Memory B cell (primary cell): ENCODE results near the gene AQP6.

Source experiments
- ATAC-seq: fragments of 150-1000 bp; cut with Tn5 transposase; 2 replicates; pipeline ENCODE4 v1.10.0; 2021; ENCODE audit warnings: low read depth, mild to moderate bottlenecking, moderate library complexity
- DNase-seq, 2 donors: peaks; one replicate each; pipeline ENCODE4 v3.0.0; 2022; ENCODE audit warnings: low spot score in 2 of 2
- H3K27ac Mint-ChIP-seq: one replicate; pipeline ENCODE4 v1.8.0; 2022; ENCODE audit warnings: mild to moderate bottlenecking, moderate library complexity, mixed read lengths
- H3K27me3 Mint-ChIP-seq: one replicate; pipeline ENCODE4 v1.8.0; 2022; ENCODE audit warnings: mixed read lengths
- H3K36me3 Mint-ChIP-seq: one replicate; pipeline ENCODE4 v1.8.0; 2022; ENCODE audit warnings: mild to moderate bottlenecking, mixed read lengths
- H3K4me1 Mint-ChIP-seq: one replicate; pipeline ENCODE4 v1.8.0; 2022; ENCODE audit warnings: mixed read lengths
- H3K4me3 Mint-ChIP-seq: one replicate; pipeline ENCODE4 v1.8.0; 2022; ENCODE audit warnings: mild to moderate bottlenecking, moderate library complexity, mixed read lengths
- H3K9me3 Mint-ChIP-seq: one replicate; pipeline ENCODE4 v1.8.0; 2022; ENCODE audit warnings: mixed read lengths

AQP6 gene

DNA sequence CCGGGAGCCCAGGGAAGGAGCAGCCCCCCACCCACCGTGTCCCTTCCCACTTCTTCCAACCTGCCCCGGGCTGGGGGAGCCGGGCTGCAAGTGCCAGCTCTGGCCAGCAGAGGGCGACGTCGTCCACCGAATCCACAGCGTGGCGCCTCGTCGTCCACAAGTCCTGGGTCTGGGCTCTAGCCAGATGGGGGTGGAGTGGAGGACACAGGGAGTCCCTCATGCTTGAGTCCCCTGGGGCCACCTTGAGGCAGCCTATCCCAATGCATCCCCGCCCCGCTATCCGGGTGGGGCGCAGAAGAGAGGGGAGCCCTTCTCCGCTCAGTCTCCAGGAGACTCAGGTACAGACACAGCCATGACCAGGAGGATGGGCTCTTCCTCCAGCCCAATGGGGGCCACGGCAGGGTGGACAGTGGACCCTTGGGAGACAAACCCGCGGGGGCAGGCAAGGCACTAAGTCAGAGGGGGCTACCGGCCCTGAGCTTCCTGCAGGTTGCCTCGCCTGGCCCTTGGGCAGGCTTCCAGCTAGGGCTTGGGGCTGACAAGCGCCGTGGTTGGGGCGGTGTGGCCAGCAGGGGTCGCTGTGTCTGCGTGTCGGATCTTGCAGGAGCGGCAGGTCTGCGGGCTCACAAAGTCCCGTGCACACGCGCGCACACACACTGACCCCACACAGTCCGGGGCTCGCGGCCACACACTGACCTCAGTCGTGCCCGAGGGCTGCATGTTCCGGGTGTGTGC is 5.5 kb upstream of the AQP6 start:
- H3K27me3 Mint-ChIP-seq = peaks cover 19% of the 10 kb centered on the region
- H3K27ac Mint-ChIP-seq = no peak overlapping the region
- DNase-seq = peak; percentile 92 to 96
- H3K9me3 Mint-ChIP-seq = no peaks in the 10 kb centered on the region
- ATAC-seq = peak; percentile 85
- peak overlapping the region; percentile 79 for H3K4me3 Mint-ChIP-seq
- H3K4me1 Mint-ChIP-seq = peaks cover 6% of the 10 kb centered on the region
- H3K36me3 Mint-ChIP-seq = no peaks in the 10 kb centered on the region

DNA sequence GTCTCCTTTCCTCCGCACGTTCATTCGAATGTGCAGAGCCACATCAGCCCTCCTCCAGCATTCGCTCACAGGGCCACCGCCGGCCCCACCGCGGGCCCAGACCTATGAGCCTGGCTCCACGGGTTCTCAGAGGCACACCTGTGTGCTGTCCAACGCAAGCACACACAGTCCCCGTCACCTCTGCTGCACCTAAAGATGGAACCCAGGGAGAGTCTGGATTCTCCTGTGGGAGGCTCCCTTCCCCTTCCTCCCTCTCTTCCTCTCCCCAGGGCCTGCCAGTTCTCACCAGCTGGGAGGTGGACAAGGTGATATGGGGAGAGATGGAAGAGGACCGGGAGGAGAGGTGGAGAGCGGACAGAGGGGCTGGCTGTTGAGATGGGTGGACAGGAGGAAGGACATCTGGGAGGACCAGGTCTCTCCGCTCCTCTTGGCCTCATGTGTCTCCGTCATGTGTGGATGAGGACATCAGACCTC is 4.9 kb upstream of the AQP6 start:
- no peaks in the 10 kb centered on the region for H3K36me3 Mint-ChIP-seq
- H3K4me1 Mint-ChIP-seq = peaks cover 4% of the 10 kb centered on the region
- DNase-seq (no peak), ATAC-seq (peak; percentile 12)
- H3K27ac Mint-ChIP-seq = no peak overlapping the region
- H3K9me3 Mint-ChIP-seq = no peaks in the 10 kb centered on the region
- peak overlapping the region; percentile 4 for H3K4me3 Mint-ChIP-seq
- peaks cover 15% of the 10 kb centered on the region for H3K27me3 Mint-ChIP-seq

DNA sequence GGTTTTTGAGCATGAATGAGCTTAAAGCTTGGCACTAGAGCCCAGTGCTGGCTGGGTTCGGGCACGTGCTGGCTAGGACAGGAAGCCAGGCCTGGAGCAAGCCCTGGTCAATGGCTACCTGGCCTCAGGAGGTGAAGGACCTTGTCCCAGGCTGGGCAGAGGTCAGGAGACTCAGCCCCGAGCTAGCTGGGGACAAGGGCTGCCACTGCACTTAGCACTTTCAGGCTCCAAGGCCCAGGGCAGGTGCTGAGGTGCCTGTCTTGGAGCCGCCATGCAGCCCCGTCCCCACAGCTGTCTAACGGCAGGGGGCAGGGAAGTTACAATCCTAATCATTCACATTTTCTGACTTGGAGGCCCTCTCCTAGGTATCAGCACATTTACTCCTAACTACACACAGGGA is 4.3 kb upstream of the AQP6 start:
- no peaks in the 10 kb centered on the region for H3K9me3 Mint-ChIP-seq
- ATAC-seq = no peak
- no peak overlapping the region for H3K4me3 Mint-ChIP-seq
- H3K27me3 Mint-ChIP-seq = peaks cover 13% of the 10 kb centered on the region
- H3K27ac Mint-ChIP-seq = no peak overlapping the region
- H3K4me1 Mint-ChIP-seq = peaks cover 4% of the 10 kb centered on the region
- no peak for DNase-seq
- no peaks in the 10 kb centered on the region for H3K36me3 Mint-ChIP-seq

DNA sequence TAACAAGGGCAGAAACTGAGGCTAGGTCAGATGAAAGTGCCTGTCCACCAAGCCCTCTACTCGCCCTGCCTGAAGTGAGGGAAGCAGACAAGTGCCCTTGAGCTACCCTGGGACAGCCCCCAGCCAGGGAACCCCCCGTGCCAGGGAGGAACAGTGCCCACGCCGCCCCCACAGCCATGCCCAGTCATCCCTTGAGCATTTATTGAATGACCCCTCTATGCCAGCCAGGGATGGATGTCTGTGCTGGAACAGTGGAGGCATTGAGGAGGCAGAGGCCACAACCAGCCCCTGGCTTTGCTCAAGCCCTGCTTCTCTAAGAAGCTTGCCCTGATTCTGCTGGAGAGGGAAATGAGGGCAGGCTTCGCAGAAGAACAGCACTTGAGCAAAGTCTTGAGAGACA is 3.7 kb upstream of the AQP6 start:
- Mint-ChIP-seq H3K4me1 (peaks cover 4% of the 10 kb centered on the region), H3K9me3 (no peaks in the 10 kb centered on the region), H3K27ac (no peak overlapping the region), H3K27me3 (peaks cover 13% of the 10 kb centered on the region), H3K36me3 (no peaks in the 10 kb centered on the region), H3K4me3 (no peak overlapping the region)
- no peak for DNase-seq
- no peak for ATAC-seq

DNA sequence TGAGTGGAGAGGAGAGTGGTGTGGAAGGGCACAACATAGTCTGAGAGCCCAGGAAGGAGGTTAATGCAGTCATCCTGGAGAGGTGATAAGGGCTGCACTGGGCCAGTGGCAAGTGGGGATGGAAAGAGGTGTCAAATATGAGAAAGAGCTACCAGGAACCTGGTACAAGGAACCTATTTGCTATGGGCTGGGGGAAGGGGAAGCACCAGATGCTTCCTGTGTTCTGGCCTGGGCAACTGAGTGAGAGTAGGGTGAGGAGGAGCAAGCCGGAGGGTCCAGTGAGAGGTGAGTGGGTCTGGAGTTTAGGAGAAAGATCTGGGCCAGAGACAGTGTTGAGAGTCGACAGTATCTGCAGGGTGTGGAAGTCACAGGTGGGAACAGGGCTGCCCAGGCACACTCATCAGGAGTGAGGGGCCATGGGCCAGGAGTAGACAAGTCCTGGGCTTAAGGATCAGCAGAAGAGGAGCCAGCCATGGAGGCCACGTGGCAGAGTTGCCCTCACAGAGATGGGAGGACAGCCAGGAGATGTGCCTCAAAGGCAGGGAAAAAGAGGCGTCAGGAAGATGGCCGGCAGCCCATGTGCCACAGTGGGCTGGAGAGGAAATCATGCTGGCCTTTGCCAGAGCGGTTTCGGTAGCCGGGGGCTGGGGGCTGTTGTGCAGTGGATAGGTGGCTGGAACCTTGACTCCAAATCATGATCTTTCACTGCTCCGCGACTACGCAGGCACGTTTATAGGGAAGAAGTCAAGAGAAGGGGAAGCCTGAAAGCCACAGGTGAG is 2.9 kb upstream of the AQP6 start:
- no peaks in the 10 kb centered on the region for H3K9me3 Mint-ChIP-seq
- H3K27ac Mint-ChIP-seq = no peak overlapping the region
- peaks cover 8% of the 10 kb centered on the region for H3K27me3 Mint-ChIP-seq
- ATAC-seq = no peak
- no peaks in the 10 kb centered on the region for H3K36me3 Mint-ChIP-seq
- H3K4me1 Mint-ChIP-seq = peaks cover 4% of the 10 kb centered on the region
- H3K4me3 Mint-ChIP-seq = no peak overlapping the region
- no peak for DNase-seq

DNA sequence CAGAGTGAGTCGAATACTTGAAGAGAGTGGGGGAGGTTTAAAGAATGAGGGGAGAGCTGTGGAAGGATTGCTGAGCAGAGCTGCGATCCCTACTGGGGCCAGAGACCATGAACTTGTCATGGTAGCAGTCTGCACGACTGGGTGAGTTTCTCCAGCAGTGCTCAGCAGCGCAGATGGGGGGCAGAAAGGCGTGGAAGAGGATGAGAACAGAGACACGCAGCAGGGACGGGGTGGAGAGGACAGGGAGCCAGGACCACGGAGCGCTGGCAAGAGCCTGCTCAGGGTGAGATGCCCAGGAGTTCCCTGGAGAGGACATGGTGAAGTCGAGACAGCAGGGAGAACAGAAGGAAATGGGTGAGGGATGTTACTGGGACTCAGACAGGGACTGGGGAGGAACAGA is 2.1 kb upstream of the AQP6 start:
- no peak overlapping the region for H3K27ac Mint-ChIP-seq
- no peak for DNase-seq
- no peak overlapping the region for H3K4me3 Mint-ChIP-seq
- peaks cover 6% of the 10 kb centered on the region for H3K27me3 Mint-ChIP-seq
- peaks cover 4% of the 10 kb centered on the region for H3K4me1 Mint-ChIP-seq
- no peaks in the 10 kb centered on the region for H3K9me3 Mint-ChIP-seq
- no peaks in the 10 kb centered on the region for H3K36me3 Mint-ChIP-seq
- no peak for ATAC-seq

DNA sequence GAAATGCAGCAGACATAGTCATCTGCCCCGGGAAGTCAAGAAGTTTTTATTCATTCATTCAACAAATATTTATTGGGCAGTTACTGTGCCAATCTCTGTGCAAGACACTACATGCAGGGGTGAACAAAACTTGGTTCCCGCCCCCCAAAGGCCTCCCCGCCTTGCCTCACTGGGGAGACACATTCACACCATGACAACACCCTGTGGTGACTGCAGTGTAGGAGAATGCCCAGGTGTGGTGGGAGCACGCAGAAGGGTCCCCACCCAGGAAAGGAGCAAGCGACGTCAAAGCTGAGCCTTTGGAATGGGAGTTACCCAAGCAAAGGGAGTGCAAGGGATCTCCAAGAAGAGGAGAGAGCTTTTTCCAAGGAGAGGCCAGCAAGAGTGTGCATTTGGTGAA is 1.6 kb upstream of the AQP6 start:
- H3K9me3 Mint-ChIP-seq = no peaks in the 10 kb centered on the region
- no peak overlapping the region for H3K4me3 Mint-ChIP-seq
- peaks cover 5% of the 10 kb centered on the region for H3K27me3 Mint-ChIP-seq
- H3K27ac Mint-ChIP-seq = no peak overlapping the region
- DNase-seq (no peak), ATAC-seq (no peak)
- no peaks in the 10 kb centered on the region for H3K36me3 Mint-ChIP-seq
- H3K4me1 Mint-ChIP-seq = peaks cover 4% of the 10 kb centered on the region

DNA sequence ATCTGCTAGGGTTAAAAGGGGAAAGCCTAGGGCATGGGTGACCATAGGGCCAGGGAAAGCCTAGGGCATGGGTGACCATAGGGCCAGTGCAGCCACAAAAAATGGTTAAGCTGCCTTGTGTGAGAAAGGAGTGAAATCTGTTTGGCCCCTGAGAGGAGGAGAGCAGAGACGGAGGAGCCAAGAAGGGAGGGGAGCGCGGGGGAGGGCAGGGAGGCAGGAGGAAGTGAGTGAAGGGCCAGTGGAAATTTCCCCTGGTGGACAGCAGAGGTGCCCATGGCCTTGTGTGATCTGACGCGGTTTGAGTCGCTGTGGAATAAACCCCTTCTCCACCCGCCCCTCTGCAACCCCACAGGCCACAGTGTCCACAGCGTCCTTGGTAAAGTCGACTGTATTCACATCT is 618 bp upstream of the AQP6 start:
- Mint-ChIP-seq H3K27ac (no peak overlapping the region), H3K4me1 (peaks cover 2% of the 10 kb centered on the region), H3K27me3 (peaks cover 2% of the 10 kb centered on the region), H3K36me3 (no peaks in the 10 kb centered on the region), H3K9me3 (no peaks in the 10 kb centered on the region), H3K4me3 (no peak overlapping the region)
- no peak for DNase-seq
- no peak for ATAC-seq

DNA sequence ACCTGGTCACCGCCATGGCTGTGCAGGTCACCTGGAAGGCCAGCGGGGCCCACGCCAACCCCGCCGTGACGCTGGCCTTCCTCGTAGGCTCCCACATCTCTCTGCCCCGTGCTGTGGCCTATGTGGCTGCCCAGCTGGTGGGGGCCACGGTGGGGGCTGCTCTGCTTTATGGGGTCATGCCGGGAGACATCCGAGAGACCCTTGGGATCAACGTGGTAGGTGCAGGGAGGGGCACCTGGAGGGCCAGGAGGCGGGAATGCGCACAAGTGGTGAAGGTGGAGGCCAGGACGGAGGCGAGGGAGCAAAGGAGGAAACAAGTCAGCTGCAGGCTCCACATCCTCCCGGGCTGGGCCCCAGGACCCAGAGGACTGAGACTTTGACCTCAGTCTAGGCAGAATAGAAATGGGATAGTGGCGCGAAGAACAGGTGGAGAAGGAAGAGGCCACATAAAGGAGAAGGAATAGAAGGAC is 649 bp downstream of the AQP6 start:
- Mint-ChIP-seq H3K9me3 (no peaks in the 10 kb centered on the region), H3K27me3 (peaks cover 2% of the 10 kb centered on the region), H3K4me3 (no peak overlapping the region), H3K27ac (no peak overlapping the region), H3K36me3 (no peaks in the 10 kb centered on the region), H3K4me1 (no peaks in the 10 kb centered on the region)
- ATAC-seq (no peak), DNase-seq (no peak)

DNA sequence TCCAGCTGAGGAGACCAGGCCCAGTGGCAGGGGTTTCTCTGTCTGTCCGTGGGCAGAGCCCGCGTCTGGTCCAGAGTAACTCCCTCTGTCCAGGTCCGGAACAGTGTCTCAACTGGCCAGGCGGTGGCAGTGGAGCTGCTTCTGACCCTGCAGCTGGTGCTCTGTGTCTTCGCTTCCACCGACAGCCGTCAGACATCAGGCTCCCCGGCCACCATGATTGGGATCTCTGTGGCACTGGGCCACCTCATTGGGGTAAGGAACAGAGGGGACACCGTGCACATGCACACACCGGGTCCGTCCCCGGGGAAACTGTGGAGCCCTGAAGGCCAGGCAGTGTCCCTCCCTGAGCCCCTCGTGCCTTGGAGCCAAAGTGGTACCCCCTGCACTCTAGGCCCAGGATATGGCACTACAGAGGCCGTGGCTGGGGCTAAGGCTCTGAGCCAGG is 1.5 kb downstream of the AQP6 start:
- Mint-ChIP-seq H3K4me1 (no peaks in the 10 kb centered on the region), H3K9me3 (no peaks in the 10 kb centered on the region), H3K27ac (no peak overlapping the region), H3K36me3 (no peaks in the 10 kb centered on the region), H3K27me3 (no peaks in the 10 kb centered on the region), H3K4me3 (no peak overlapping the region)
- ATAC-seq (no peak), DNase-seq (no peak)

DNA sequence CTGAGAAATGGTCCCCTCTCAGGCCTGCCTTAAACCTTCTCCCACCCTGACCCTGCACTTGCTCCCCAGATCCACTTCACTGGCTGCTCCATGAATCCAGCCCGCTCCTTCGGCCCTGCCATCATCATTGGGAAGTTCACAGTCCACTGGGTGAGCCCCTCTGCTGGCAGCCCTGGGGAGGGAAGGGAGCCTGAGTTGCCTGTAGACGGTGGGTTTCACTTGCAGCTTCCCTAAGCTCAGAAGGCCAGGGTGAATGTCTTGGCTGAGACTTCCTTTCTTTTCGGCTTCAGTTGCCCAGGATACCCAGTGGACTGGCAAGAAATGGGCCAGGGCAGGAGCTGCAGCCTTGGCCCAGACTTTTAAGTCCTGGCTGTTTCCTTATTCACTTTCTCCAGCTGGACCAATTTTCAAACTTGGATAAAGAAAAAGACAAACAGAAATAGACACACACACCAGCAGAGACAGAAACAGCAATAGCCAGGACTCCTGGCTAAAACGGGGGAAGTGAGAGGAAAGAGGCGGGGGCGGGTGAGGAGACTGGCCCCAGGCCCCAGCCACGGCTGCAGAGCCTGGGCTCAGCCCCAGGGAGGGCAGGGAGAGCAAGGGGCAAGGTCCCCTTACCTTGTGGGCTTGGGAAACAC is 2.0 kb downstream of the AQP6 start:
- ATAC-seq (no peak), DNase-seq (no peak)
- Mint-ChIP-seq H3K9me3 (no peaks in the 10 kb centered on the region), H3K27ac (no peak overlapping the region), H3K4me3 (no peak overlapping the region), H3K27me3 (no peaks in the 10 kb centered on the region), H3K4me1 (no peaks in the 10 kb centered on the region), H3K36me3 (no peaks in the 10 kb centered on the region)

DNA sequence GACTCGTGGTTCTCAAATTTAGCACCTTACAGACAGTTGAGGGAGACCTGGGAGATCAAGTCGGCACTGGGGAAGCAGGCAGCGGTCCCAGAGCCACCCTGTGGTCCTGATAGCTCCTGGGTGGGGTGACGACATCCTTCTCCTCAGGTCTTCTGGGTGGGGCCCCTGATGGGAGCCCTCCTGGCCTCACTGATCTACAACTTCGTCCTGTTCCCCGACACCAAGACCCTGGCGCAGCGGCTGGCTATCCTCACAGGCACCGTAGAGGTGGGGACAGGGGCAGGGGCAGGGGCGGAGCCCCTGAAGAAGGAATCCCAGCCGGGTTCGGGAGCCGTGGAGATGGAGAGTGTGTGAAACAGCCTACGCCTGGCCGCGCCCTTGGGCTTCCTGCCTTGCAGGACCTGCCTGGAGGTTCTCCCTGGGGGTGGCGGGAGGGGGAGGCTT is 2.6 kb downstream of the AQP6 start:
- ATAC-seq (no peak), DNase-seq (no peak)
- Mint-ChIP-seq H3K4me1 (no peaks in the 10 kb centered on the region), H3K27ac (no peak overlapping the region), H3K36me3 (no peaks in the 10 kb centered on the region), H3K4me3 (no peak overlapping the region), H3K27me3 (no peaks in the 10 kb centered on the region), H3K9me3 (no peaks in the 10 kb centered on the region)

DNA sequence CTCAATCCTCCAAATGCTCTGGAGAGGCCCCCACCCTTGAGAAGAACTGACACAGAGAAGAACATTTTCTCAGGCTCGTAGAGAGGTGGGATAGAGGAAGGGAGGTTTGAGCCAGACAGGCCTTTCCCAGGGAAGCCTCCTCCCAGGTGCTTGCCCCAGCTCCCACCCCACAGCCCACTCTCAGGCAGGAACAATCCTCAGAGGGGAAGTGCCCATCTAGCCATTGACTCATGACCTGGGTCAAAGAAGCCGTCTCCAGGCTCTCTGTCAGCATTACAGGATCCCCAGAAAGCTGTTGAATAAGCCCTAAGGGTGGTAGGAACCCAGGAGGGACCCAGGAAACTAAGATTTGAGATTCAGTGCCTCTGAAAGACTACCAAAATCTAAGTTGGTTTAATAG is 3.8 kb downstream of the AQP6 start:
- H3K9me3 Mint-ChIP-seq = no peaks in the 10 kb centered on the region
- no peak overlapping the region for H3K27ac Mint-ChIP-seq
- H3K36me3 Mint-ChIP-seq = no peaks in the 10 kb centered on the region
- H3K27me3 Mint-ChIP-seq = no peaks in the 10 kb centered on the region
- no peak overlapping the region for H3K4me3 Mint-ChIP-seq
- ATAC-seq (no peak), DNase-seq (no peak)
- no peaks in the 10 kb centered on the region for H3K4me1 Mint-ChIP-seq

DNA sequence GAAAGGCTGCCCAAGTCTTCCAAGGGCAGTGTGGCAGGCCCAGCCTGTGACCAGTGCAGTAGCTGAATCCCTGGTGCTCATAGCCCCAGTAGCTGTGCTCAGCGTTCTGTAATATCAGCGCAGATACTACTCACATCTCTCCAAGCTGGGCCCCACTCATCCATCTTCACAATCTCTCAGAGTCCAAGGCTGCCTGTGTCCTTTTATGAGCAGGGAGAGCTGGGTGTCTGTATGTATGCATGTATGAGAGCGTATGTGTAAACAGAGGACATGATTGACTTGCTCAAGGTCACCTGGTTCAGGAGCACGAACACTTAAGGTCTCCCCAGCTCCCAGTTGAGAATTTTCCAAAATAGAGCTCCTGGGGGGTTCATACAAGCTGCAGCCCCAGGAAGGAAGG is 5.4 kb downstream of the AQP6 start:
- ATAC-seq (no peak), DNase-seq (no peak)
- H3K9me3 Mint-ChIP-seq = no peaks in the 10 kb centered on the region
- H3K27ac Mint-ChIP-seq = no peak overlapping the region
- H3K27me3 Mint-ChIP-seq = no peaks in the 10 kb centered on the region
- H3K4me3 Mint-ChIP-seq = no peak overlapping the region
- H3K4me1 Mint-ChIP-seq = no peaks in the 10 kb centered on the region
- no peaks in the 10 kb centered on the region for H3K36me3 Mint-ChIP-seq
